Measurements from ENCODE around the gene BCAS1.
A peak's percentile ranks its signal among the peaks of the same experiment; 100 is the strongest.

BCAS1 gene

DNA sequence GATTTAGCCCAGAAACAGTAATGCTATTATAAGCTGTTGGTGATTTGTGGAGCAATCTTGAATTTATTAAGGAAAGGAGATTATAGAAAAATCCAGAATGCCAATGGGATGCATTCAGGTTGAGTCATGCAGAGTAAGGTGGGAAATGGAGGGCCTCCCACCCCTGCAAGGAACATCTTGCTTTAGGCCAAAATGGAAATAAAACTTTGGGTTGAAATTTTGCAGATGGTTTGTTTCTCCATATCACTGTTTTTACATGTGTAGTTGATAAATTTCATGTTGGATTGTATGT is 152.4 kb downstream of the BCAS1 start:
- TF ChIP-seq, protein P1, sequence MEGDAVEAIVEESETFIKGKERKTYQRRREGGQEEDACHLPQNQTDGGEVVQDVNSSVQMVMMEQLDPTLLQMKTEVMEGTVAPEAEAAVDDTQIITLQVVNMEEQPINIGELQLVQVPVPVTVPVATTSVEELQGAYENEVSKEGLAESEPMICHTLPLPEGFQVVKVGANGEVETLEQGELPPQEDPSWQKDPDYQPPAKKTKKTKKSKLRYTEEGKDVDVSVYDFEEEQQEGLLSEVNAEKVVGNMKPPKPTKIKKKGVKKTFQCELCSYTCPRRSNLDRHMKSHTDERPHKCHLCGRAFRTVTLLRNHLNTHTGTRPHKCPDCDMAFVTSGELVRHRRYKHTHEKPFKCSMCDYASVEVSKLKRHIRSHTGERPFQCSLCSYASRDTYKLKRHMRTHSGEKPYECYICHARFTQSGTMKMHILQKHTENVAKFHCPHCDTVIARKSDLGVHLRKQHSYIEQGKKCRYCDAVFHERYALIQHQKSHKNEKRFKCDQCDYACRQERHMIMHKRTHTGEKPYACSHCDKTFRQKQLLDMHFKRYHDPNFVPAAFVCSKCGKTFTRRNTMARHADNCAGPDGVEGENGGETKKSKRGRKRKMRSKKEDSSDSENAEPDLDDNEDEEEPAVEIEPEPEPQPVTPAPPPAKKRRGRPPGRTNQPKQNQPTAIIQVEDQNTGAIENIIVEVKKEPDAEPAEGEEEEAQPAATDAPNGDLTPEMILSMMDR (IDR thresholded peaks at IDR 0.05; ENCODE audit: borderline replicate concordance, control extremely low read depth, extremely low read depth, insufficient read depth, missing control alignments), result no peak
- DNase-seq (ENCODE audit: low spot score), result no peak
- in situ Hi-C loops (cut with MboI; ENCODE audit: low sequenced_read_pairs, unreplicated experiment), result no loop called here

DNA sequence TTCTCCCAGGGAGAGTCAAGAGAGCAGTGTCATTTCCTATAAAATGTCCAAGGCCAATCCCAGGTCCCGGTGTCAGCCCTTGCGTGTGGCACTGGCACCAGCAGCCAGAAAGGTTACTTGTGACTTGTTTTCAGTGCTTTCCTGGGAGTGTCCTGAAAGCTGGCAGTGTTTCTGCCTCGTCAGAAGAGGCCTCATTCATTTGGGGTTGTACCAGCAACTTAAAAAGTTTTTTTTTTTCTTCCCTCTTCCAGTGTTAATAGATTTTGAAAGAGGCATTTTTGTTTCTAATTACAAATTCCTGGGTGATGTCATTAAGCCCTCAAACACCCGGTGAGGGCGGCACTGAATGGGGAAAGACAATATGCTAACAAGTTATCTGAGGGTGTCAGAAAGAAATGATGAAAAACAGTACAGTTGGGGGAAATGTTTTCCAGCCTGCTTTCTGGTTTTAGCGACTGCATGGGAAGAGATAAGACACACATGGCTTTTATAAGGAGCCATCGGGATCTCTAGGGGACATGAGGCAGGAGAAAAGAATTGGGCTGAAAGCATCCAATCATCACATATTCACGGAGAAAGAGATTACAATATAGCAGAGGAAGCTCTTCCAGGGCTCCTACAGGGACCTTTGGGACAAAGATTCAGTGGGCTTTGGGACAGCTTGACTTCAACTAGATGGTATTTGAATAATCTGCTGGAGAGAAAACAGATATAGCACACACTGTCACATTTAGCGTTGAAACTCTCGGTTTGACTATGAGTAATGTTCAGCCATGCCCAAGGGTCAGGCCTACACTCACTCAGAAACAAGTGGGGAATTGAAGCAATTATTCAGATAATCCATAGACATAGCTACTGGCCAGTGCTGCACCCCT is 153.0 kb downstream of the BCAS1 start:
- in situ Hi-C loops (cut with MboI; ENCODE audit: low sequenced_read_pairs, unreplicated experiment), result no loop called here
- peak; percentile 73 for DNase-seq (ENCODE audit: low spot score)
- TF ChIP-seq, protein P1 (IDR thresholded peaks at IDR 0.05; ENCODE audit: borderline replicate concordance, control extremely low read depth, extremely low read depth, insufficient read depth, missing control alignments), result no peak

DNA sequence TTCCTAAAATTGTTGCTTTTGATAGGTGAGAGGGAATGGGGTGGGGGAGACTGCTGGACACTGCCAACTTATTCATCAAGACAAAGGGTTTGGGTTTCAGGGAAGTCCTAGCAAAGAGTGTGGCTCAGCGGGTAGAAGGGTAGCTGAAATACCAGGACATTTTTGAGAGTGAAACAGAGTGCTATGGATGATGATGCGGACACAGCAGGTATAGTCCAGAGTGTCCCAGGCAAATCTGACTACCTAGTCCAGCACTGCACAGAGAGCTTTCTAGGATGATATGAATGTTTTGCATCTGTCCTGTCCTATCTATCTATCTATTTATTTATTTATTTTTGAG is 154.3 kb downstream of the BCAS1 start:
- in situ Hi-C loops (cut with MboI; ENCODE audit: low sequenced_read_pairs, unreplicated experiment), result no loop called here
- TF ChIP-seq, protein P1 (IDR thresholded peaks at IDR 0.05; ENCODE audit: borderline replicate concordance, control extremely low read depth, extremely low read depth, insufficient read depth, missing control alignments), result no peak
- DNase-seq (ENCODE audit: low spot score), result no peak

DNA sequence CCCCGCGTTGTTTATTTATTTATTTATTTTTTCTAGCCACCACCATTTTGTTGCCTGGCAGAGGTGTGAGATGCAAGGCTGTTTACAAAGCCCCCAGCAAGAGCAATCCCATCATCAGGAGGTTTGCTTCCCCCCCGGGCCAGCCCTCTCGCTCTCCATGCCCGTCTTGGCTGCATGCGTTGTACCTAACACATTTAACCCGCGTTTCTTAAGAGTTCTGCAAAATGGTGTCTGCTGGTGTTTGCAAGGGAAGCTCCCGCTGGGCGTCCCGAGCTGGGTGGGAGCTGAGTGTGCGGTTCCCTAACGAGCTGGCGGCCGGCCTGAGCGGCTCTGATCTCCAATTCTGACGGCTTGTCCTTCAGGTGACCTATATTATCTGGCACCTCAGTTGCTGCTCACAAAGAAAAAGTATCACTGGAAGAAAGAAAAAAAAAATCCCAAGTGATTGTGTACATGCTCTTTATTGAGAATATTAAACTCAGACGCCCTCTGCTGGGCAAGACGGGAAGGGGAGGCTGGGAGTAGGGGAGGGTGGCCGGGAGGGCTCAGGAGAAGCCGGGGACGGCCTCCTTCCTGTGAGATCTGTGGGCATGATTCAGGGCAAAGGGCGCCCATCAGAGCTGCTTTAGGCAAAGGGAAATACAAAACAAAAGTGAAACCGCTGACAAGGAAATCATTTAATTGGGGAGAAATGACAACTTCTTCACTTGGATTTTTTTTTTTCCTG is 154.8 kb downstream of the BCAS1 start:
- in situ Hi-C loops (cut with MboI; ENCODE audit: low sequenced_read_pairs, unreplicated experiment), result no loop called here
- TF ChIP-seq, protein P1 (IDR thresholded peaks at IDR 0.05; ENCODE audit: borderline replicate concordance, control extremely low read depth, extremely low read depth, insufficient read depth, missing control alignments), result peak; percentile 76
- DNase-seq (ENCODE audit: low spot score), result peak; percentile 81

DNA sequence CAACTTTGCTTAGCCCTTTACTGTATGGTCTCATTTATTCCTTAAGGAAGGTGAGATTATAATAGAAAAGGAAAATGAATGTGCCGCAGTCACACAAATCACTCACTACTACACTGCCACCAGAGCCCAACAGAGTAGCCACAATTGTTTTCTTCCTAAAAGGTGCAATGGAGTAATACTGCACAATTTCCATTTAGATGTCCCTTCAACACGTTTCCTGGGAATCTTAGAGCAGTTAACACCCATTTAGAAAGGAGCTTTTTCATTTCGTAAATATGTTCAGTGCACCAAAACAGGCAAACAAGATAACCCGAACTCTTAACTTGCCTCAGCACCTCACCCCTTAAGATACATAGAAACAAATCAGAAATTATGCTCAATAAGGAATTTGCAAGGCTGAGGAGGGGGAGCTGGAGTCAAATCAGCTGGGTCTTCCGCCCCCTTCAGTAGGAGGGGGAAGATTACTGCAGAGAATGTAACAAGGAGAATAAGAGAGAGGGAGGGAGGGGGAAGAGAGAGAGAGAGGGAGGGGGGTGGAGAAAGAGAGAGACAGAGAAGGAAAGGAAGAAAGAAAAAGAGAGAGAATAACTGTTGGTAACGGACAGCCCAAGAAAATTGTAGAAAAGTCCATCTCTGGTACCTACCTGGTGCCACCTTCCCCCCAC is 155.5 kb downstream of the BCAS1 start:
- TF ChIP-seq, protein P1 (IDR thresholded peaks at IDR 0.05; ENCODE audit: borderline replicate concordance, control extremely low read depth, extremely low read depth, insufficient read depth, missing control alignments), result no peak
- in situ Hi-C loops (cut with MboI; ENCODE audit: low sequenced_read_pairs, unreplicated experiment), result no loop called here

DNA sequence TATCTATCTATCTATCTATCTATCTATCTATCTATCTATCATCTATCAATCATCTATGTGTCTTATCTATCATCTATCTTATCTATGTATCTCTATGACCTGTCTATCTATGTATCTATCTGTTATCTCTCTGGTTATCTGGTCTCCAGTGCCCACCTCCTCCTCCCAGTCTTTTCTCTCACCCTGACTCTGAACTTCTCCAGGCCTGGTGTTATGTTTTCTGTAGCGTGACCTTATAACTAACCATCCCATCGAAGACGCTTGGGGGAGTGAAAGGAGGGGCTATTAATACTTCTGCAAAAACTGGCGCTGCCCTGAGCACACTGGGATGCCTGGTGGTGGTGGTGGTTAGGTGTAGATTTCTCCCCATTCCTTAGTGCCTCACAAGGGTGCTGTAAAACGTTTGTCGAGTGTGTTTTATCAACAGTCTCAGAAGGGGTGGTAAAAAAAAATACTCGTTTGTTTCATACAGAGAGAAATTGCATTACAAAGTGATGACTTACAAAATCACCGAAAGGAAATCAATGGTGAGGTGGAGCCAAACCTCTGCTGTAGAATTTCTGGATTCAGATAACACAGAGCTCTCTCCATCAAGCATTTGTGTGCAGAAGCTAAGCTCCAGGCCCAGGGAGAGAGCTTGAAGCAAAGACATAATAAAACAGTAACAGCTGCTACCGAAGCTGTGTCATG is 156.2 kb downstream of the BCAS1 start:
- in situ Hi-C loops (cut with MboI; ENCODE audit: low sequenced_read_pairs, unreplicated experiment), result no loop called here
- DNase-seq (ENCODE audit: low spot score), result no peak
- TF ChIP-seq, protein P1 (IDR thresholded peaks at IDR 0.05; ENCODE audit: borderline replicate concordance, control extremely low read depth, extremely low read depth, insufficient read depth, missing control alignments), result no peak

More for the DNA sequence above, 155.5 kb downstream of the BCAS1 start:
- no peak for DNase-seq (ENCODE audit: low spot score)
